Skeletal muscle cell (primary cell): ENCODE measurements around the gene ALDH16A1.

Experiments used
- DNase-seq: peaks from one replicate; pipeline ENCODE4 v3.0.0-alpha.2; 2010; ENCODE audit warnings: low read depth
- H3K4me3 ChIP-seq: 2 replicates; pipeline ENCODE4 v1.5.1; 2011; ENCODE audit warnings: low read depth, mild to moderate bottlenecking, control low read depth, low read length, moderate library complexity

ALDH16A1 gene

DNA sequence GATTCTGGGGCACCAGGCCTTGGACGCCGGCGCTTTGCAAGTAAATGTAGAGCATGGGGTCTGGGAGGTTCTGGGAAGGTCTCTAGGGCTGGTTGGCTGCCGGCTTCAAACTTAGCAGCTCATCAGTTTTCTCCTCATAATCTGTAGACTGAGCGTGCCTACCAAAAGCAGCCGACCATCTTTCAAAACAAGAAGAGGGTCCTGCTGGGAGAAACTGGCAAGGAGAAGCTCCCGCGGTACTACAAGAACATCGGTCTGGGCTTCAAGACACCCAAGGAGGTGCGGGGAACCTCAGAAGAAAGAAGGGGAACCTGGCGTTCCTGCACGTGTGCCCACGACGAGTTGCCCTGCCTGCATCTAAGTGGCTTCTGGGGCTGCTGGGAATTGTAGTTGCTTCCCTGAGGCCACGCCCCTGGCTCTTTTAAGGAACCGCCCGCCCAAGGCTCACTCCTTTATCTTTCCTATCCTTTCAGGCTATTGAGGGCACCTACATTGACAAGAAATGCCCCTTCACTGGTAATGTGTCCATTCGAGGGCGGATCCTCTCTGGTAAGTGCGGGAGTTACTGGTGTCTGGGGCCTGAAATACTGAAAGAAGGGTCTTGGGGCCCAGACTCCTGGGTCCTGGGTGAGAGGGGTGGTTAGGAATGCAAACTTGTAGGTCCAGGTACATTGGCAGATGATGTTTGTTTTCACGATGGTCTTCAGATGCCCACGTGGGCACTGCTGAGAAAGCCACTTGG lies 44.2 kb downstream of the ALDH16A1 start:
- DNase-seq: no peak
- H3K4me3 ChIP-seq: peak overlapping the region; percentile 85

DNA sequence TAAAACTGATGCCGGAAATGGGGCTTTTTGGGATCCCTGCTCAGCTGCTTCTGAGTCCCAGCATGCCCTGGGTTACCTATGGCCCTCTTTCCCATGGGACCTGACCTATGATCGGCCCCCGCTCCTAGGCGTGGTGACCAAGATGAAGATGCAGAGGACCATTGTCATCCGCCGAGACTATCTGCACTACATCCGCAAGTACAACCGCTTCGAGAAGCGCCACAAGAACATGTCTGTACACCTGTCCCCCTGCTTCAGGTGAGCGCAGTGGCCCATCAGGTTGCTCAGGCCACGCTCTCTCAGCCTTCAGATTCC lies 44.7 kb downstream of the ALDH16A1 start:
- H3K4me3 ChIP-seq: peak overlapping the region; percentile 85
- no peak for DNase-seq

- DNase-seq: no peak
- H3K4me3 ChIP-seq: no peak overlapping the region
Observed at GRCh38 chr19:49498475-49498874, 45.5 kb downstream of the ALDH16A1 start.

GRCh38 chr19:49499030-49499670 lies 46.1 kb downstream of the ALDH16A1 start:
- no peak for DNase-seq
- H3K4me3 ChIP-seq: no peak overlapping the region

GRCh38 chr19:49502866-49503581 lies 50.0 kb downstream of the ALDH16A1 start:
- DNase-seq: peak; percentile 88
- H3K4me3 ChIP-seq: no peak overlapping the region

DNA sequence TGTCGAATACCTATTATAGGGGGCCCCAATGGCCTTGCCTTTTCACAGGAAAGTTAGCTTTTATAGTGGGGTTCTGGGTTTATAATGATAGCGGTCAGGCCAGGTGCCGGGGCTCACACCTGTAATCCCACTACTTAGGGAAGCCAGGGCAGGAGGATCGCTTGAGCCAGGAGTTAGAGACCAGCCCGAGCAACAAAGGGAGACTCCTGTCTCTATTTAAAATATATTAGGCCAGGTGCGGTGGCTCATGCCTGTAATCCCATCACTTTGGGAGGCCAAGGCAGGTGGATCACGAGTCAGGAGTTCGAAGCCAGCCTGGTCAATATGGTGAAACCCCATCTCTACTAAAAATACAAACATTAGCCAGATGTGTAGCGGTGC lies 50.5 kb downstream of the ALDH16A1 start:
- no peak overlapping the region for H3K4me3 ChIP-seq
- DNase-seq: no peak

DNA sequence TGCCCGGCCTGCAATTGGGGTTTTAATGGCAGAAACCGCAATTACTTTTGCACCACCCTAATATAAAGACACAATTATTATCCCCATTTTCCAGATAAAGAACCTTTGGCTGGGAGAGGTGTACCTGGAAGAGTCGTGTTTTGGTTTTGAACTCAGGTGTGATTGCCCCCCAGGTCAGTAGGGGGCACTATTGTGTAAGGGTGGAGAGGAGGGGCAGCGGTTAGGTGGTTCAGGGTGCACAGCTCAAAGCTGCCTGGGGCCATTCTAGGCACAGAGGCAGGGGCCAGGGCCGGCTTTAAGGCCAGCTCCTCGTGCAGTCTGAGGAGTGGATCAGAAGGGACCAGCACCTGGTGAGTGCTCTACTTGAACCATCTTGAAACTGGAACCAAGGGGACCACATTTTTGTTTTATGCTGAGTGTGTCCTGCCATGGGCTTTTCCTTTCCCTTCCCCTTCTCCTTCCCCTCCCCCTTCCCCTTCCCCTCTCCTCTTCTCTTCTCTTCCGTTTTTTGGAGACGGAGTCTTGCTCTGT lies 53.6 kb downstream of the ALDH16A1 start:
- no peak for DNase-seq
- no peak overlapping the region for H3K4me3 ChIP-seq

- no peak overlapping the region for H3K4me3 ChIP-seq
- no peak for DNase-seq
Observed at GRCh38 chr19:49507803-49508494, 54.9 kb downstream of the ALDH16A1 start.

DNA sequence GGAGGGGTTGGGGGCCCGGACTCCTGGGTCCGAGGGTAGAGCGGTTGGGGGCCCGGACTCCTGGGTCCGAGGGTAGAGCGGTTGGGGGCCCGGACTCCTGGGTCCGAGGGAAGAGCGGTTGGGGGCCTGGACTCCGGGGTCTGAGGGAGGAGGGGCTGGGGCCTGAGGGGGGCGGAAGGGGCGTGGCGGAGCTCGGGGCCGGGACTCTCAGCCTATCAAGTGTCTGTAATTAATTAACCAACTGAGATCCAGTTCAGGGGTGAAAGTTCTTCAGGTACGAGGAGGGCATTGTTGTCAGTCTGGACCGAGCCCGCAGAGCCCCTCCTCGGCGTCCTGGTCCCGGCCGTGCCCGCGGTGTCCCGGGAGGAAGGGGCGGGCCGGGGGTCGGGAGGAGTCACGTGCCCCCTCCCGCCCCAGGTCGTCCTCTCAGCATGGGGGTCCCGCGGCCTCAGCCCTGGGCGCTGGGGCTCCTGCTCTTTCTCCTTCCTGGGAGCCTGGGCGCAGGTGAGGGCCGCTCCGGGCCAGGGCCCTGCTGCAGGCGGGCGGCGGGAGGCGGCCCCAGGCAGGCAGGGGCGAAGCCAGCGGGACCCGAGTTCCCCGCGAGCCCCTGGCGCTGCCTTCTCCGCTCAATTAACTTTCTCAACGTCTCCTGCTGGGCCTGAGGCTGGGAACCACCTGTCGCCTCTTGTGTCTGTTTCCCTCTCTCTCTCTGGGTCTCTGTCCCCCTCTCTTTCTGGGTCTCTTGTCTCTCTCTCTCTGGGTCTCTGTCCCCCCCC lies 60.1 kb downstream of the ALDH16A1 start:
- DNase-seq: no peak
- H3K4me3 ChIP-seq: peak overlapping the region; percentile 60

GRCh38 chr19:49513746-49514118 lies 60.7 kb downstream of the ALDH16A1 start:
- DNase-seq: no peak
- peak overlapping the region; percentile 60 for H3K4me3 ChIP-seq

GRCh38 chr19:49514151-49514550 lies 61.1 kb downstream of the ALDH16A1 start:
- H3K4me3 ChIP-seq: no peak overlapping the region
- no peak for DNase-seq

DNA sequence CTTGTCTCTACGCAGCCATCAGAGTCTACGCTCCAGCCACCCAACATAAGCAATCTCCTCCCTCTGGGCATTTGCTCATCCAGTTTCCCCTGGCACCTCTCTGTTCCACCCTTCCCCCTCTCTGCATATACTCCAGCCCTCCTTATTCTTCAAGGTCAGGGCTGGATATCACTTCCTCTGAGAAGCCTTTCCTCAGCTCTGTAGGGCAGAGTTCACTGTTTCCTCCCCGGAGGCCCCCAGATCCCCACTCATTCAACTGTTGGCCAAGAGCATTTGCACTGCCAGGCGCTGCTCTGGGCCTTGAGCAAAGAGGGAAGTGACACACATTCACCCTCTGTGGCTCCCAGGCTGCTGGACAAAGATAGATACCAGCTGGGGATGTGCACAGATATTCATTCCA lies 62.7 kb downstream of the ALDH16A1 start:
- H3K4me3 ChIP-seq: no peak overlapping the region
- DNase-seq: no peak

GRCh38 chr19:49518033-49518432 lies 65.0 kb downstream of the ALDH16A1 start:
- DNase-seq: no peak
- H3K4me3 ChIP-seq: no peak overlapping the region
